Breast epithelium (tissue), 4 donors: ENCODE measurements around the gene HDLBP. TPM values are rescaled to one million over a fixed set of nuclear protein-coding genes. Genes with fewer than 3 reads are reported as not detected.

Experiments used
- DNase-seq, 2 donors: peaks; one replicate each; pipeline ENCODE4 v3.0.0-alpha.2; 2019; ENCODE audit warnings: low spot score in 2 of 2
- H3K27ac ChIP-seq, 2 donors: fragments of 200-600 bp; sonication (generic) in 1 of 2; one replicate each; pipeline ENCODE4 v1.5.1; 2016 to 2019; ENCODE audit warnings: mild to moderate bottlenecking in 1 of 2
- H3K27me3 ChIP-seq, 2 donors: fragments of 200-600 bp; sonication (generic) in 1 of 2; one replicate each; pipeline versions ENCODE4 v1.5.1 to v1.6.0; 2017 to 2019; ENCODE audit warnings: control low read depth in 1 of 2, mild to moderate bottlenecking in 1 of 2
- H3K36me3 ChIP-seq: fragments of 200-600 bp; one replicate; pipeline ENCODE4 v1.5.1; 2019
- H3K4me1 ChIP-seq, 2 donors: fragments of 200-600 bp; sonication (generic); one replicate each; pipeline ENCODE4 v1.5.1; 2016 to 2019; ENCODE audit warnings: control low read depth in 1 of 2
- H3K4me3 ChIP-seq, 3 donors: fragments of 200-600 bp; sonication (generic); 1 replicate in 2 of 3; 2 replicates in 1 of 3; pipeline ENCODE4 v1.5.1; 2016 to 2019; ENCODE audit warnings: mild to moderate bottlenecking in 3 of 3, moderate library complexity in 2 of 3
- H3K9me3 ChIP-seq, 2 donors: fragments of 200-600 bp; sonication (generic) in 1 of 2; one replicate each; pipeline ENCODE4 v1.5.1; 2016 to 2019; ENCODE audit warnings: control low read depth in 1 of 2
- CTCF ChIP-seq, 3 donors: fragments of 450-650 bp; IDR thresholded peaks; one replicate each; pipeline ENCODE4 v1.5.1; 2016 to 2017; ENCODE audit warnings: antibody characterized with exemption in 3 of 3, mild to moderate bottlenecking in 3 of 3, moderate library complexity in 3 of 3
- POLR2A ChIP-seq: fragments of 450-650 bp; IDR thresholded peaks from one replicate; pipeline ENCODE4 v1.6.1; 2016; ENCODE audit warnings: antibody characterized with exemption, mild to moderate bottlenecking, moderate library complexity
- POLR2AphosphoS5 ChIP-seq, 3 donors: sonication (generic); formaldehyde crosslinking; IDR thresholded peaks; one replicate each; pipeline ENCODE4 v1.6.1; 2017; ENCODE audit warnings: antibody characterized with exemption in 3 of 3
- intact Hi-C: fragments of 100-400 bp; cut with DNase I; formaldehyde crosslinking; loops from one replicate; pipeline ENCODE4 v1.15.1; 2023; ENCODE audit warnings: low total_unique reads
- total RNA-seq, 3 donors: library from RNA; depleted of rRNA; stranded (reverse); fragments of >200 nt; gene quantifications; one replicate each; pipeline ENCODE4 v1.1.0, GENCODE V29; 2016

HDLBP gene
- total RNA-seq, 3 donors from 2014 or later, result 339 to 515 (median 383) TPM

- TF ChIP-seq POLR2AphosphoS5 (IDR thresholded peaks at IDR 0.05), result no peak
- no peak for TF ChIP-seq CTCF (IDR thresholded peaks at IDR 0.05)
- Histone ChIP-seq H3K27me3 (no peaks in the 10 kb centered on the region), H3K4me3 (no peak overlapping the region), H3K4me1 (no peaks in the 10 kb centered on the region), H3K27ac (no peak overlapping the region), H3K9me3 (no peaks in the 10 kb centered on the region), H3K36me3 (peaks cover 3% of the 10 kb centered on the region)
- intact Hi-C loops, result no loop called here
- no peak for DNase-seq
These were observed 129.5 kb downstream of the HDLBP start for GRCh38 chr2:241185961-241186360.

GRCh38 chr2:241184901-241185300 is 130.6 kb downstream of the HDLBP start:
- intact Hi-C loops, result no loop called here
- H3K27ac ChIP-seq, result no peak overlapping the region

GRCh38 chr2:241183221-241183620 is 132.3 kb downstream of the HDLBP start:
- H3K27me3 ChIP-seq, result no peaks in the 10 kb centered on the region
- no peaks in the 10 kb centered on the region for H3K9me3 ChIP-seq
- DNase-seq, result no peak
- peaks cover 3% of the 10 kb centered on the region for H3K36me3 ChIP-seq
- intact Hi-C loops, result no loop called here
- TF ChIP-seq POLR2AphosphoS5 (IDR thresholded peaks at IDR 0.05) (no peak), CTCF (IDR thresholded peaks at IDR 0.05) (no peak), POLR2A (no peak)
- no peaks in the 10 kb centered on the region for H3K4me1 ChIP-seq
- H3K4me3 ChIP-seq, result no peak overlapping the region
- H3K27ac ChIP-seq, result no peak overlapping the region

More at GRCh38 chr2:241184901-241185300, 130.6 kb downstream of the HDLBP start:
- Histone ChIP-seq H3K36me3 (peaks cover 3% of the 10 kb centered on the region), H3K9me3 (no peaks in the 10 kb centered on the region), H3K27me3 (no peaks in the 10 kb centered on the region), H3K4me1 (no peaks in the 10 kb centered on the region), H3K4me3 (no peak overlapping the region)
- no peak for TF ChIP-seq CTCF (IDR thresholded peaks at IDR 0.05)
- TF ChIP-seq POLR2AphosphoS5 (IDR thresholded peaks at IDR 0.05), result no peak
- no peak for TF ChIP-seq POLR2A
- no peak for DNase-seq

GRCh38 chr2:241182531-241183133 is 132.8 kb downstream of the HDLBP start:
- intact Hi-C loops, result no loop called here
- peaks cover 3% of the 10 kb centered on the region for H3K36me3 ChIP-seq
- H3K27ac ChIP-seq, result no peak overlapping the region
- no peaks in the 10 kb centered on the region for H3K4me1 ChIP-seq
- no peak overlapping the region for H3K4me3 ChIP-seq
- no peaks in the 10 kb centered on the region for H3K9me3 ChIP-seq
- no peaks in the 10 kb centered on the region for H3K27me3 ChIP-seq
- no peak for DNase-seq
- TF ChIP-seq POLR2AphosphoS5 (IDR thresholded peaks at IDR 0.05) (no peak), POLR2A (no peak), CTCF (IDR thresholded peaks at IDR 0.05) (no peak)

GRCh38 chr2:241182126-241182525 is 133.3 kb downstream of the HDLBP start:
- intact Hi-C loops, result no loop called here
- no peak for DNase-seq
- Histone ChIP-seq H3K4me1 (no peaks in the 10 kb centered on the region), H3K4me3 (no peak overlapping the region), H3K36me3 (peaks cover 3% of the 10 kb centered on the region), H3K27ac (no peak overlapping the region), H3K27me3 (no peaks in the 10 kb centered on the region), H3K9me3 (no peaks in the 10 kb centered on the region)
- TF ChIP-seq CTCF (IDR thresholded peaks at IDR 0.05) (no peak), POLR2A (no peak), POLR2AphosphoS5 (IDR thresholded peaks at IDR 0.05) (no peak)
